Left cardiac atrium (tissue), 4 donors: Measurements from ENCODE around the gene TTC22. TPM values are rescaled to one million over a fixed set of nuclear protein-coding genes. Genes with fewer than 3 reads are reported as not detected.

ENCODE experiments used
- ATAC-seq, 2 donors: fragments of 200-7000 bp; cut with Tn5 transposase; one replicate each; pipeline ENCODE4 v1.9.1; 2020; ENCODE audit warnings: mild to moderate bottlenecking in 2 of 2, moderate library complexity in 2 of 2
- DNase-seq: peaks from one replicate; pipeline ENCODE4 v3.0.0-alpha.2; 2020
- intact Hi-C, 2 donors: fragments of 100-400 bp; cut with DNase I; formaldehyde crosslinking; loops; one replicate each; pipeline versions ENCODE4 v1.14.1 to v1.15.1; 2022 to 2023
- total RNA-seq, 2 donors: library from RNA; stranded (reverse); fragmentation: NEBNext Ultra II Directional; extraction: Animal tissue kit (Norgen Biotek cat#: 25700); gene quantifications; one replicate each; pipeline ENCODE4 v1.2.1, GENCODE V29; 2021
- donor health status: DM: no; HTN: yes; CAD: no.
- donor health status: DM: no; HTN: yes; CAD: no; lungs with severe emphysema.
- donor health status: DM: yes; HTN: yes; CAD: no.
- donor health status: Dilated cardiomyopathy.

TTC22 gene
- total RNA-seq, 2 donors from 2014 or later, result 0.31 to 0.47 TPM

DNA sequence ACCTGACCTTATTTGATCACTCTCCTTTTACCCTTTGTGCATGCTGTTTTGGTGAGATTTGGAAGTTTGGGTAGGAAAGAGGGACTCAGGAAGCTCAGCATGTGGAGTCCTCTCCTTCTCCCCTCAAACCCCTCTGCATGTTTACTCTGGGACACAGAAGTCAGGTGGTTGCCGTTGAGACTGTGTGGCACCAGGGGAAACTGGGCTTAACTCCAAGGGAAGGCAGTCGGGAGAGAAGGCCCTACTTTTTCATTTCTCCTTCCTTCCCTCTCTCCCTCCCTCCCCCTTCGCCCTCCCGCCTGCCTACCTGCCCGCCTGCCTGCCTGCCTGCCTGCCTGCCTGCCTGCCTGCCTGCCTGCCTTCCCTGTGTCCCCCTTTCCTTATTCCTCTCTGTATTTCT, 34.8 kb upstream of the TTC22 start:
- ATAC-seq, result no peak
- DNase-seq, result no peak
- intact Hi-C loops, result no loop called here

DNA sequence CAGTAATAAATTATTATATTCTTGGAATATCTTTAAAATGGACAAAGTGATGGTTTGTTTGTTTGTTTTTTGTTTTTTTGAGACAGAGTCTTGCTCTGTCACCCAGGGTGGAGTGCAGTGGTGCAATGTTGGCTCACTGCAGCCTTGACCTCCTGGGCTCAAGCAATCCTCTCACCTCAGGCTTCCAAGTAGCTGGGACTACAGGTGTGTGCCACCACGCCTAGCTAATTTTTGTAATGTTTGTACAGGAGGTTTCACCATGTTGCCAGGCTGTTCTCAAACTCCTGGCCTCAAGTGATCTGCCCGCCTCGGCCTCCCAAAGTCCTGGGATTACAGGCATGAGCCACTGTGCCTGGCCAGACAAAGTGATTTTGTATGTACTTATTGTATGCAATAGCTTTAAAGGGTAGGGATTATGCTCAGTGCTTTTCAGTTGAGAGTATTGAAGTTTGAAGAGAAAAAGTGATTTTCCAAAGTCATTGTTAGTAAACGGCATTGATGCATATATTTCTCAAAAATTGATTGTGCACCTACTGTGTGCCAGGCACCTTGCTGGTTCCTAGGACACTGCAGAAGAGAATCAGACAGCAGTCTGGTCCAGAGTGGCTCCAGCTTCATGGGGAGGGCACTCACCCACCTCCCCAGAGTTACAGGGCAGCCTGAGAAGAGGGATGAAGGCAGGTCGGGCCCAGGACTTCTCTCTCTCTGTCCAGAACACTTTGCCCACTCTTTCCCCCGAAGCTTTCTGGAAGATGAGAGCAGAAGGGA, 34.2 kb upstream of the TTC22 start:
- ATAC-seq (no peak), DNase-seq (no peak)
- intact Hi-C loops, result no loop called here

DNA sequence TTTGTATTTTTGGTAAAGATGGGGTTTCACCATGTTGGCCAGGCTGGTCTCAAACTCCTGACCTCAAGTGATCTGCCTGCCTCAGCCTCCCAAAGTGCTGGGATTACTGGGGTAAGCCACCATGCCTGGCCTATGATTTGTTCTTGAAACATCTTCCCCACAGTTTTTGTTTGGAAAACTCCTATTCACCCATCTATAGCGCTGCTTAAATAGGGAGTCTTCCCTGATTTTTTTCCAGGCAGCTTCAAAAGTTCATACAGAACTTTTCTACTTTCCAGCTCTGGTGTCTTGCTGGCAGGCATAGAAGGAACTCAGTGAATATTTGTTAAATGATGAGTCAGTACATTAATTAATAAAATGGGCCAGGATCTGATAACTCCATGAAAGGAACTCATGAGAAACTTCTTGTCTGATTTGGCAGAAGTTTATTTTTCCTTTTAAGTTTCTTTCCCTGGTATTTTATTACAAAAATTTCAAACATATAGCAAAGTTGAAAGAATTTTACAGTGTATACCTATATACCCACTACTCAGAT, 33.0 kb upstream of the TTC22 start:
- intact Hi-C loops, result no loop called here
- no peak for ATAC-seq
- DNase-seq, result no peak

- no peak for DNase-seq
These were observed 32.0 kb upstream of the TTC22 start for GRCh38 chr1:54833121-54833520.

GRCh38 chr1:54826226-54826816, 25.2 kb upstream of the TTC22 start:
- ATAC-seq, result no peak
- no peak for DNase-seq
- intact Hi-C loops, result no loop called here

More at GRCh38 chr1:54833121-54833520, 32.0 kb upstream of the TTC22 start:
- intact Hi-C loops, result no loop called here
- no peak for ATAC-seq

- ATAC-seq, result no peak
- intact Hi-C loops, result no loop called here
These were observed 24.6 kb upstream of the TTC22 start for GRCh38 chr1:54825696-54826095.

DNA sequence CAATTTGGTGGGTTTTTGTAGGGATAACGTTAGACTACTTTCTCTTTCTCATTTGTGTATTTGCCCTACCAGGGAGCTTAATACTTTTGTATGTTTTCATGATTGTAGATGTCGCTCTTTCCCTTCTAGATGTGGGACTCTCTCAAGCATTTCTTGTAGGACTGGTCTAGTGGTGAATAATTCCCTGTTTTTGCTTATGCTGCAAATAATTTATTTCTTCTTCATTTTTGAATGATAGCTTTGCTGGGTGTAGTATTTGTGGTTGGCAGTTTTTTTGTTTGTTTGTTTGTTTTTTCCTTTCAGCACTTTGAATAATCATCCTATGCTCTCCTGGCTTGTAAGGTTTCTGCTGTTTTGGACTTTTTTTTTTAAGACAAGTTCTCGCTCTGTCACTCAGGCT, 22.5 kb upstream of the TTC22 start:
- intact Hi-C loops, result no loop called here
- ATAC-seq (no peak), DNase-seq (no peak)

More at GRCh38 chr1:54825696-54826095, 24.6 kb upstream of the TTC22 start:
- no peak for DNase-seq

GRCh38 chr1:54819733-54820132, 18.6 kb upstream of the TTC22 start:
- ATAC-seq (no peak), DNase-seq (no peak)
- intact Hi-C loops, result no loop called here

- DNase-seq (no peak), ATAC-seq (no peak)
- intact Hi-C loops, result no loop called here
These were observed 18.0 kb upstream of the TTC22 start for GRCh38 chr1:54819195-54819536.

GRCh38 chr1:54818461-54819194, 17.5 kb upstream of the TTC22 start:
- ATAC-seq (no peak), DNase-seq (no peak)
- intact Hi-C loops, result no loop called here

- intact Hi-C loops, result no loop called here
- no peak for DNase-seq
- ATAC-seq, result no peak
These were observed 15.8 kb upstream of the TTC22 start for GRCh38 chr1:54816951-54817350.

- DNase-seq (no peak), ATAC-seq (no peak)
- intact Hi-C loops, result no loop called here
These were observed 15.0 kb upstream of the TTC22 start for GRCh38 chr1:54816130-54816529.

DNA sequence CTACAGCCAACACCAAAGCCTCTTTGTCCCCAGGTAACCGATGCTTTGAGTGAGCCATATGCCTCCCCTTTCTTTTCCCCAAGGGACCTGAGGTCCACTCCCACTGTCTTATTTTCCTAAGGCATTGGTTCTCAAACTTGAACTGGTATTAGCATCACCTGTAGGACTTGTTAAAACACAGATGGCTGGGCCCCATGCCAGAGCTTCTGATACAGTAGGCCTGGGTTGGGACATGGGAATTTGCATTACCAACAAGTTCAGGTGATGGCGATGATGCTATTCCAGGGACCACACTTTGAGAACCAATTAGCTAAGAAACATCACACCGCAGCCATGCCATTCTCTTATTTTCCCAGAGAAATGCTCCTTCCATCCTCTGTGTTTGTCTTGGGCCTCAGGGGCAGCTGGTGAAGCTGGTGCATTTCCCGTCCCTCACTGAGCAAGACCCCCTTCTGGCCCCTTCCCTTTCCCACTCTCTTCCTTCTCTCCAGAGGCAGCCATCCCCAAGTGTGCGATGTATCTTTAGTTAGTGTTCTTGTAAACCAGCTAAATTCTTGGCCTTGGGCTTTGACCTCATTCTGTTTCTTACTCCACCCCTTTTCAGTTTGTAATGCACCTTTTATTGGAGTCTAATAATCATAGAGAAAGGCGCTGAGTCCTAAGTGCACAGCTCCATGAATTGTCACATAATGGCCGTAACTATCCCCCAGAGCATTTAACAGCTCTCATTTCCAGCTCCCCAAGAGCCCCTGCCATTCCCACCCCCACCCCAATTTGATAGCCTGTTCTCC, 14.2 kb upstream of the TTC22 start:
- intact Hi-C loops, result no loop called here
- no peak for DNase-seq
- ATAC-seq, result no peak

DNA sequence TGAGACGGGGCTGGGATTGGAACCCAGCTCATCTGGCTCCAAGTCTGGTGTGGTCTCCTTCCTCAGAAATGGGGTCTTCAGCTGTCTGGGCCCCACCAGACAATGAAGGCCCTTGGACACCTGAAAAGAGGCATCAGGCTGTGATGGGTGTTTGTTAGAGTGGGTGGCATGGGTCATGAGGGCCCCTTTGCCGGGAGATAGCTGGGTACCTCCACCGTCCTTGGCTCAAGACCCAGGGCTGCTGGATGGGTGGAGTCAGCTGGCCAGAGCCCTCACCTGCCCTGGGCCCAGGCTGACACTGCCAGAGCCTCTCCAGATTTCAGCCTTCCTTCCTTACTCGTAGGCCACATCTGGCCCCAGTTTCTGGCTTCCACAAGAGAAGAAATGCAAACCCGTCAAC, 13.4 kb upstream of the TTC22 start:
- no peak for ATAC-seq

GRCh38 chr1:54814126-54814498, 13.0 kb upstream of the TTC22 start:
- intact Hi-C loops, result no loop called here
- ATAC-seq (no peak), DNase-seq (no peak)

More for the DNA sequence above, 13.4 kb upstream of the TTC22 start:
- intact Hi-C loops, result no loop called here
- no peak for DNase-seq

GRCh38 chr1:54813485-54814125, 12.5 kb upstream of the TTC22 start:
- no peak for ATAC-seq
- intact Hi-C loops, result no loop called here
- DNase-seq, result no peak

DNA sequence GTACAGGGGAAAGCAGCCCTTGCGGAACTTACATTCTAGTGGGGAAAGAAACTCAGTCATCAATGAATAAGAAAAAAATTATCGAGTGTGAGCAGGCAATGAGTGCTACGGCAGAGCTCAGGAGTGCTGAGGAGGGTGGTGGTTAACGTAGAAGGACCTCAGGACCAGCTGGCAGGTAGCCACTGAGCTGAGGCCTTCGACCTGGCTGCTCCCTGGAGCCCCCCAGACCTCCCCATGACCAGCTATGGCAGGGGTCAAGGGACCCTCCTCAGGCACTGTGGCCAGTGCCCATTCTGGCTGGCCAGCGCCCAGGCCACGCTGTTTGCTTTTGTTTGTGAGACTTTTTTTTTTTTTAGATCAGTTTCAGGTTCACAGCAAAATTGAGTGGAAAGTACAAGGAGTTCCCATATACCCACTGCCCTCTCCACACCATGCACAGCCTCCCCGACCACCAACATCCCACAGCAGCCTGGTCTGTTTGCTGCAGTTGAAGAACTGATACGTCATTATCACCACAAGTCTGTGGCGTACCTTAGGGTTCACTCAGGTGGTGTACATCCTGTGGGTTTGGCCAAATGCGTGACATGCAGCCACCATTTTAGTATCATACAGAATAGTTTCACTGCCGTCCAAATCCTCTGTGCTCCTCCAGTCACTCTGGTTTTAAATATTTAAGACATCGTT, 11.8 kb upstream of the TTC22 start:
- ATAC-seq (no peak), DNase-seq (no peak)
- intact Hi-C loops, result no loop called here
